IPS-NIHi7 (cell line): ENCODE data around the gene ADAMTS12.
"Not testable (repeated sequence)": the region's sequence is repeated elsewhere in the genome, so short reads cannot be mapped to it uniquely, and the experiment has no call there.

Experiments used
- DNase-seq: peaks from one replicate; pipeline ENCODE4 v3.0.0; 2012; ENCODE audit warnings: mixed read lengths; ENCODE audit errors: extremely low spot score

ADAMTS12 gene

GRCh38 chr5:33530183-33531036, 361.4 kb downstream of the ADAMTS12 start:
- peak; percentile 42 for DNase-seq

- DNase-seq, result no peak
These were observed 364.1 kb downstream of the ADAMTS12 start for GRCh38 chr5:33527696-33528095.

GRCh38 chr5:33526755-33527154, 365.0 kb downstream of the ADAMTS12 start:
- no peak for DNase-seq

GRCh38 chr5:33524476-33524875, 367.3 kb downstream of the ADAMTS12 start:
- no peak for DNase-seq

- DNase-seq, result no peak
These were observed 368.5 kb downstream of the ADAMTS12 start for GRCh38 chr5:33523208-33523771.

- no peak for DNase-seq
These were observed 375.4 kb downstream of the ADAMTS12 start for GRCh38 chr5:33516421-33516820.

GRCh38 chr5:33515366-33515765, 376.4 kb downstream of the ADAMTS12 start:
- not testable (repeated sequence) for DNase-seq

GRCh38 chr5:33513462-33514185, 378.2 kb downstream of the ADAMTS12 start:
- no peak for DNase-seq

- no peak for DNase-seq
These were observed 382.8 kb downstream of the ADAMTS12 start for GRCh38 chr5:33509036-33509435.

GRCh38 chr5:33507426-33507825, 384.4 kb downstream of the ADAMTS12 start:
- DNase-seq, result no peak

GRCh38 chr5:33504570-33504969, 387.2 kb downstream of the ADAMTS12 start:
- DNase-seq, result no peak

GRCh38 chr5:33501899-33502298, 389.9 kb downstream of the ADAMTS12 start:
- no peak for DNase-seq

- DNase-seq, result no peak
These were observed 390.5 kb downstream of the ADAMTS12 start for GRCh38 chr5:33501260-33501659.

- DNase-seq, result no peak
These were observed 397.3 kb downstream of the ADAMTS12 start for GRCh38 chr5:33494466-33494865.

GRCh38 chr5:33491941-33492340, 399.8 kb downstream of the ADAMTS12 start:
- DNase-seq, result no peak

GRCh38 chr5:33490071-33490665, 401.6 kb downstream of the ADAMTS12 start:
- no peak for DNase-seq

GRCh38 chr5:33489481-33490067, 402.2 kb downstream of the ADAMTS12 start:
- DNase-seq, result no peak

GRCh38 chr5:33488558-33489355, 403.0 kb downstream of the ADAMTS12 start:
- DNase-seq, result no peak

GRCh38 chr5:33487236-33487635, 404.6 kb downstream of the ADAMTS12 start:
- DNase-seq, result no peak

- DNase-seq, result peak; percentile 39
These were observed 409.5 kb downstream of the ADAMTS12 start for GRCh38 chr5:33482335-33482734.

- DNase-seq, result no peak
These were observed 410.9 kb downstream of the ADAMTS12 start for GRCh38 chr5:33480876-33481275.
